NCI-H187 treated with DMSO at 0.1 percent for 48 hours (cell line): ENCODE results near the gene ENKUR.
"Not testable (repeated sequence)": the region's sequence is repeated elsewhere in the genome, so short reads cannot be mapped to it uniquely, and the experiment has no call there.

ENCODE experiments used
- DNase-seq: peaks from one replicate; lab custom pipeline; 2025; lab: John Stamatoyannopoulos, UW

ENKUR gene

DNA sequence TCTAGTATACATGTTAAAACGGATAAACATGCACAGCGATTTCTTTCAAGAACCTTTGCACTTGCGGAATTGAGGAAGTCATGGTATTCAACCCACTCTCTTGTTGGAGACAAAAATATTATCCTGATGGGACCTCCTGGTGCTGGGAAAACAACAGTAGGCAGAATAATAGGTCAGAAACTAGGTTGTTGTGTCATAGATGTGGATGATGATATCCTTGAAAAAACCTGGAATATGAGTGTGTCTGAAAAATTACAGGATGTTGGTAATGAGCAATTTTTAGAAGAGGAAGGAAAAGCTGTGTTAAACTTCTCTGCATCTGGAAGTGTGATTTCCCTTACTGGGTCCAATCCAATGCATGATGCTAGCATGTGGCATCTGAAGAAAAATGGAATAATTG lies 7.3 kb upstream of the ENKUR start:
- no peak for DNase-seq

DNA sequence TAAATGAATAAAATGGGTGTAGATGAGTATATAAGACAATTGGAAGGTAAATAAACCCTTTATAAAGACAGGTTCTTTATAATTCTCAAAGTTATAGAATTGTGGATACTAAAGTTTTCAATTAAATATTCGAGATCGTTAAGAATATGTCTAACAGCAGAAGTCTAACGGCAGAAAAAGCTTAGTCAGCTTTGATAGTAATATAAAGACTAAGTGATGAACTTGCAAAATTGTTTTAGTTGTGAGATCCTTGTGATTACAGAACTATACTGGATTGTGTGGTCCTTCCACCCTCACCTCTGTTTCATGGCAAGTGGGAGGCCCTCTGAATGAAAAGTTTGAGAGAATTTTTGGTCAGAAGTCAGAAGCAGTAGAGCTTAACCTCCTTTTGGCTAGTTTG lies 2.7 kb upstream of the ENKUR start:
- DNase-seq = no peak

DNA sequence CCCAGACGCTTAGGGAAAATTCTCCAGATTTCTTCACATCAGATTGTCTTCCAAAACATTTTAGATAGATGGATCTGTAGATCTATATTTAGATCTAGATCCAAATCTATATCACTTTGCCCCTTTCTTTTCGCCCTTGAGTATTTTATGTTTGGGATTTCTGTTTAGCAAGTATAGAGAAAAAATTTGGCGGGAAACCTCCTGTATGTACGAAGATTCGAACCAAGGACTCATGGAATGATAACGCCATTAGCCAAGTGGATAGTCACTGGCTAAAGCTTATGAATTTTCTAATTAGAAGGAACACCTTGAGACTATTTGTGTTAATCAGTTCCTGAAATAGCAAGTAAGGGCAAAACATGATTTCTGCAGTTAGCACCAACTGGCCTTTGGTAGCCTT lies 1.7 kb upstream of the ENKUR start:
- no peak for DNase-seq

DNA sequence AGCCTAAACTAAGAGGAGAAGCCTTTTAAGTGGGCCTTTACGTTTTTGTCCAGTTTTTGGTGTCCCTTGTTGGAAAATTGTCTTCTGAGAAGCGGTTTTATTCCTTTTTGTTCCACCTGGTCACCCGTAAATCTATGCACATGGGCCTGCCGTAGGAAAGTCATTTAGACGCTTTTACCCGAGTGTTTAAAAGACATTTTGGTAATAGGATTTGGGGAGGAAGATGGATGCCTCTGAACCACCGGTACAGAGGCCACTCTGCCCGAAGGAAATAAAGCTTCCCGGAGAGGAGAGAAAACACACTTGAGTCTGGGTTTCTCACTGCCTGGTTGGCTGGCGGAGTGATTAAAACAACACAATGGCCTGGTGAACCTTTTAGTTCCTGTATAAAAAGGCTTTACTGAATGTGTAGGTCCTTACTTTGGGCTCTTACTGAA lies 1.2 kb upstream of the ENKUR start:
- DNase-seq = peak; percentile 5

DNA sequence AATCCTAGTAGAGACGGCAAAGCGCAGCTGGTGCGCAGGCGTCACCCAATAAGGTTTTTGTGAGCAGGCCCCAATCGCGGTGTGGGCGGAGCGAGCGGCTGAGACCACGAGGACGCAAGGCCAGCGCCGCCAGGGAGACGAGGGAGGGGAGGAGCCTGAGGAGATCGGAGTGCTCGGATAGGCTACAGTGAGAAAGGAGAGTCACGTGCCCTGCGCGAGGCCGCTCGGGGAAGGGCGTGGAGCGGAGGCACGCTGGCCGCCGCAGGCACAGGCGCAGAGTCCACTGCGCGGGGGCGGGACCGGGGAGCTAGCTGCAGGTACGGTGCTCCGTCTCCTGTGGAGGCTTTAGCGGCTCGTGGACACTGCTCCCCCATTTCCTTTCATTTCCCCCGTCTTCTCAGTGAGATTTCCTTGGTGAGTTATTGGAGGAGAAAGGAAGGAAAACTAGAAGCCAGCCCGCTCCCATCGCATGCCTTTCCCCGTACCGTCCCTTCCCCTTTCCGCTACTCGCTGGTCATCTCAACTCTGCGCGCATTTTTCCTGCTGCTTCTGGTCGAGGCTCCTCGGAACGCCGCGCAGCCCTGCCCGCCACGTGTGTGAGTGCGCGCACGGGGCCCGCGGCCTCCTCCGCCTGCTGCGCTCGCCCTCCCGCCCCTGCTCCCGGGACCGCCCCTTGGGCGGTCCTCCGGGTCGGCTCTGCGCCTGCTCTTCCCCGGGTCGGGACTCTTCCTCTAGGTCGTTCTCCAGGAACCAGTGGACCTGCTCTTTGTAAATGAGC lies 607 bp upstream of the ENKUR start, which contains the start of gene THNSL1:
THNSL1 (plus strand) TSS at position 237 of the 778 bp plus-strand sequence. CDS start 6,612 bp downstream, outside the sequence.
- DNase-seq = peak; percentile 82

DNA sequence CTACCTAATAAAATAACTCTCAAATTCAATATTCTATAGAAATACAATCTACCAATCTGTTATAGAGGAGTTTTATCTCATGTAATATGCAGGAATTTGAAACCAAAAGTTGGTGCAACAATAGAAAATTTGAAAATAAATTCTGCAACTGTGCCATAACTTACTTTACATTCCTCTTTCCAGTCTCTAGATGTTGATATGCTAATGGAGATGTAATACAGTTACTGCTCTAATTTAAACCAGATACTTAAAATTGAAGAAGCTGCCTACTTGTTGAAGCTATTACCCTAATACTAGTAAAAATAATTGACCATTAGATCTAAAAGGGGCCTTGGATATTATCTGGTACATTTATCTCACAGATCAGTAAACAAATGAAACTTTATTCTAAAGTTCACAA lies 1.4 kb downstream of the ENKUR start:
- DNase-seq = no peak

DNA sequence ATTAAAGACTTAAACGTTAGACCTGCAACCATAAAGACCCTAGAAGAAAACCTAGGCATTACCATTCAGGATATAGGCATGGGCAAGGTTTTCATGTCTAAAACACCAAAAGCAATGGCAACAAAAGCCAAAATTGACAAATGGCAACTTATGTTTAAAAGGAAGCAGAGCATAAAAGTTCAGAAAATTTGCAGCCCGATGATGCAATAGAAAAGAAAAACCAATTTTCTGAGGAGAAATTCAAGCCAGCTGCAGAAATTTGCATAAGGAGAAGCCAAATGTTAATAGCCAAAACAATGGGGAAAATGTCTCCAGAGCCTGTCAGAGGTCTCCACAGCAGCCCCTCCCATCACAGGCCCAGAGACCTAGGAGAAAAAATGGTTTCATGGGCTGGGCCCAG lies 4.4 kb downstream of the ENKUR start:
- not testable (repeated sequence) for DNase-seq

DNA sequence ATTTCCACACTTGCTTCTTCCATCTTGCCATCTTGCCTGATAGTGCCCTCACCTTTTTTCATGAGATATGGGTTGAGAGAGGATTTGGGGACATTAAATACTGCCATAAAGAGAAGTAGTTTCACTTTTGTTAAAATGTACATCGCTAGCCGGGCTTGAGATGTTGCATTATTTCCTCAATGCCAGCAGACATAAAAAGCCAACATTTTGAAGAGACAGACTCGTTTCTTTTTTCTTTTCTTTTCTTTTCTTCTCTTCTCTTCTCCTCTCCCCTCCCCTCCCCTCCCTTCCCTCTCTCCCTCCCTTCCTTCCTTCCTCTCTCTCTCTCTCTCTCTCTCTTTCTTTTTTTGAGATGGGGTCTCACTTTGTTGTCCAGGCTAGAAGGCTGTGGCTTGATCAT lies 17.9 kb downstream of the ENKUR start:
- DNase-seq = no peak

DNA sequence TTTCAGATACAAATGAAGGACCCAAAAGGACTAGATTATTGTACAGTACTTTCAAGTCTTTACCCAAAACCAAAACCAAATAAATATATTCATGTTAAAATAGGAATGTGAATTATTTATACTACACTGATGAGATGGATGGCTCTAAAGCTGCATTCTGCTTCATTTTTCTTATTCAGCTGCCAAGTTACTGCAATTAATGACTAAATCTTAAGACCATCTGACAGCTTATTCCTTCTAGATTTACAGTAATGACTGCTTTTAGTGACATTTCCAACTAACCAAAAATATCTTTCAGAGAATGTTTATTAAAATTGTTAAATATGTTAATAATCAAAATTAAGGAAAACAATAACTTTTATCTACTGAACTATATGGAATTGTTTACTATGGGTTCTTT lies 20.9 kb downstream of the ENKUR start:
- DNase-seq = no peak

DNA sequence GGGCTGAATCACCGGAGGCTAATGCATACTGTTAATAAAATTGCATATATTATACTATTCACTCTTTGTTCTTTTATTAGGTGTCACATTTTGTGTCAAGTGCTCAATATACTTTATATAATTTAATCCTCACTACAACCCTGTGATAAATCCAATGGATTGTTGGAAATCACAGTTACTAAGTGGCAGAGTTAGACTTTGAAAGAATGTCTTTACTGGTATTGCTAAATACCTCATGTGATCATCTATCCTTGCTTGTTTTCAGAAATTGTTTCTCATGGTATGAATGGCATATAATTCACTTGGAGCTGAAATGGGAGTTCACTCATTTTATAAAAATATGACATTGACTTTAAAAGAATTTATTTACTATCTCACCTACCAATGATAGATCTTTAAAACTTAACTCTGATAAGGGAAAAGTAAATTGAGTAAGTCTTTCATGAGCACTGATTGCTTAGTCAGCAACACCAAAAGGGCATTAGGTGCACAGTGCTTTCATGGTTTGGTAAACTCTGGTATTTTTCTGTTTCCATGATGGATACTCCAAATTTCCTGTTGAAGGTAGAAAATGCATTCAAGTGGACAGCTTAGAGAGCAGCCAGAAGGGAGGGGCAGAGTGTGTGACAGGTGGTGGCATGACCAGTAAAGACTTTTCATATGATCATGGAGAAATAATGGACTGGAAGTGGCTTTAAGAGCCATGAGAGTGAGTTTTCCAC lies 22.6 kb downstream of the ENKUR start:
- peak; percentile 17 for DNase-seq

DNA sequence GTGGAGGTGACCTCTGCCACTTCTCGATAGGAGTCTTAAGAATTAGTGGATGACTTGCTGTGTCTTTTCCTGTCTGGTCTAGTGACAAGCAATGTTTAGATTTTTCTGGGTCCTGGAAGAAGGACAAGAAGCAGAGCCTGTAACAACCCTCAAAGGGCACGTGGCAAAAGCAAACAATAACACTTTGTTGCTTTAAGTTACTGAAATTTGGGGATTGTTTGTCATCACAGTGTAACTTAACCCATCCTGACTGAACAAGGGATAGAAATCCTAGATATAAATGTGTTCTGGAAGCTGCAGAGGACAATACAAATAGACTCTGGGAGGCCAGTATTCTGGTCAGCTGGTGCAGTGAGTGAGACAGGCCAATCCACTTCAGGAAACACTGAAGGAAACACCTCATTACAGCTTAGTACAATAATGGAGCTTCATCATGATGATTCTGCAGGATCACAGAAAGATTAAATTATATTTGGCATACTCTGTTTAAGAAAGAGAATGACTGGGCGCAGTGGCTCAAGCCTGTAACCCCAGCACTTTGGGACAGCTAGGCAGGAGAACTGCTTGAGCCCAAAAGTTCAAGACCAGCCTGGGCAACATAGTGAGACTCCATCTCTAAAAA lies 23.3 kb downstream of the ENKUR start:
- no peak for DNase-seq

DNA sequence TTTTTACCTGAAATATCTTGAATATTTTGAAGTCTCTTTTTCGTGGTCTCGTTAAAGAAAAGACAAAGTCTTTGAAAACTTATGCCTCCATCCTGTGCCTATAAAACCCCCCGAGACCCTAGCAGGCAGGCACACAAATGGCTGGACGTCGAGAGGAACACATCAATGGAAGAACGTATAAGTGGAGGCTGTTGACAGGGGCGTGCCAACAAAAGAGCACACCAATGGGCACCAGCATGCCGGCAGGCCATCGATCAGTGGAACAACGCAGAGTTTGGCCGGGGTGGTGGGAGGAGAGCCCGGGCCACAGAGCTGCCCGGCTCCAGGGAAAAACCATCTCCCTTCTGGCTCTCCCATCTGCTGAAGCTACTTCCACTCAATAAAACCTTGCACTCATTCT lies 24.7 kb downstream of the ENKUR start:
- DNase-seq = no peak

DNA sequence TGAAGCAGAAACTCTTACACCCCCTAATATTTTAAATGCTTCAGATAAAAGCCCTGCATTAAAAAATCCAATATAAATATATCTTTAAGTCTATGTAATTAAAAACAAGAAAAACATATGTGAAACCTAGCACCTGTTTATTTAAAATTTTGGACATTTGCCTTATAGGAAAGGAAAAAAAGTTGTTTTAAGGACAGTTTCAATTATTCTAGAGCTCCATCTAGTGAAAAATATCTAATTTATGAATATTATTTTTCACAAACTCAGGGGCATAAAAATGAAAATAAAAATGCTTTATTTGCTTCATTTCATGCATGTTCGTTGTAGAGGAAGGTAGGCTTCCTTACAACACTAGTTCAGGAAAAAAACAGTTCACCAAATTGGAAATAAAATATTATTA lies 26.1 kb downstream of the ENKUR start:
- no peak for DNase-seq

DNA sequence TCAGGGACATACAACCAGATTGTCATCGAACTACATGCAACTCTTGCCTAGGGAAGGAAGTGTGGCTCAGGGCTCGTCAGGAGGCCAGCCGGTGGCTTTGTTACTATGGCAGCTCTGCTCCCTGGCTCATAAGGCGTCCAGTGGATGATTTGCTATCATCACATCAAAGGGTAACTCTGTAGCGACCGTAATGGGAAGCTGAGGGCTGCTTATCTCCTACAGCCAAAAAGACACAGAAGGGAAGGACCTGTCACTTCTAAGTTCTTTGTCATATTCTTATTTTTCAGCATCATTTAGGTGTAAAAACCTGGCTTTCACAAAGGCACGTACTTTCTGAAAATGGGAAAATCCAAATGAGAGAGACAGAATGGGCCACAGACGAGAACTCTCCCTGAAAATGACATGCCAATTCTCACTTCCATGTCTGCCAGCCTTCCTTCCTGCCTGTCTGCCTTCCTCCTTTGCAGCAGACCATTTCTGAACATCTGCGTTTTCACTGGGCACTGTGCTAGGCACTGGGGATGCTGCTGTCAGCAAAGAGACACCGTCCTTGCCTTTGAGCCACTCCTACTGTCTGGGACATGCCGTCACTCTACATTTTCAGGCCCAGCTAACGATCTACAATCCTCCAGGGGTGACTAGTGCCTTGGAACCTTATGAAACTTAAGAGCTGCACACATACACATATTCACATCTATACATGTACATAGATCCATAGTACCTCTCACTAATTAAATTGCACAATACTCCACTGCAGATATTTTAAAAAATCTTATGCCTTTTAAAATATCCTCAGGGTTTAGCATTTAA lies 26.9 kb downstream of the ENKUR start:
- no peak for DNase-seq

DNA sequence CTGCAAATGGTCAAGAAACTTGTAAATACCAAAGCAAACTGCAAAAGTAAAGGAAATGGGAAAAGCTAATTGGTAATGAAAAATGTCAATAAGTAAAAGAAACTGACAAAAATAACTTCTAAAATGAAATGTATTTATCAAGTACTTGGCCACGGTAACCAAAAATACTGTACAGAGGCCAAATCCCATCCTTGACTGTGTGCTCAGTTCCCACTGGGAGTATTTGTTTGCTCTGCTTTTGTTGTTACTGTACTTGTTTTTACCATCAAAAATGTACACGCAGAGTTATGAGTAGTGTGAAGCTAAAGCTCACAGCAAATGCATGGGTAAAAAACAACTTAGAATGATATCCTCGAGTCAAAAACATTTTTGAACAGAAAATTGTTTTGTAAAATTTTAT lies 31.1 kb downstream of the ENKUR start:
- DNase-seq = no peak

DNA sequence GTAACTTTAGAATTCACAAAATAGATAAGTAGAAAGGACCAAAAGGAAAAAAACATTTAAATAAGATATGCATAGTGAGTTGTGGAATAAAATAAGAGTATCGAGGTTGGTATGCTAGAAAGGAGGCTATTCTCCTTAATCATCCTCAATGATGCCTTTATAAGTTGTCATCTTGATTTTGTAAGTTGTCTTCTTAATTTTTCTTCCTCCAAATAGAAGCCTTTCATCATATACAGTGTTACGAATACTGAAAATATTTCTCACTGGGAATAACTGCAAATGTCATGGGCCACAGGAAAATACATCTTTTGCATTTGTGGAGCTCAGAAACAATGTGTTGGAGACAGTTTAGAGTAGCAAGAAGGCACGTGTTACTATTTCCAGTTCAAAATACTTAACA lies 32.0 kb downstream of the ENKUR start:
- DNase-seq = no peak

DNA sequence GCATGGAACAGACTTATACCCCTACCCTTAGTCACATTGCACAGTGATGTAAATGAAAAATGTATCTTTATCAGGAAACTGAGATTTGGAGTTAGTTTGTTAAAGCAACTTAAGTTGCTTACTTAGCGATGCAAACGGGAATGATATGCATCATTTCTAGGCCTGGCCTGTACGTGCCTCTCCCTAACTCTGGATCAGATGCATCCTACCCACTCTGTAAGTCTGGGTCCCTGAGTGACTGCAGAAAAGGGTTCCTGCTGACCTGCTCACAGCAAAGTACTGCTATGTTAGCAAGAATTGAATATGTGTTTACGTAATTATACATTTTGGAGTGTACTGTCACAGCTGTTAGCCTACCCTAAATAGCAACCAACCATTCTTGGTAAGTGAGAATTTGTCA lies 32.8 kb downstream of the ENKUR start:
- no peak for DNase-seq

DNA sequence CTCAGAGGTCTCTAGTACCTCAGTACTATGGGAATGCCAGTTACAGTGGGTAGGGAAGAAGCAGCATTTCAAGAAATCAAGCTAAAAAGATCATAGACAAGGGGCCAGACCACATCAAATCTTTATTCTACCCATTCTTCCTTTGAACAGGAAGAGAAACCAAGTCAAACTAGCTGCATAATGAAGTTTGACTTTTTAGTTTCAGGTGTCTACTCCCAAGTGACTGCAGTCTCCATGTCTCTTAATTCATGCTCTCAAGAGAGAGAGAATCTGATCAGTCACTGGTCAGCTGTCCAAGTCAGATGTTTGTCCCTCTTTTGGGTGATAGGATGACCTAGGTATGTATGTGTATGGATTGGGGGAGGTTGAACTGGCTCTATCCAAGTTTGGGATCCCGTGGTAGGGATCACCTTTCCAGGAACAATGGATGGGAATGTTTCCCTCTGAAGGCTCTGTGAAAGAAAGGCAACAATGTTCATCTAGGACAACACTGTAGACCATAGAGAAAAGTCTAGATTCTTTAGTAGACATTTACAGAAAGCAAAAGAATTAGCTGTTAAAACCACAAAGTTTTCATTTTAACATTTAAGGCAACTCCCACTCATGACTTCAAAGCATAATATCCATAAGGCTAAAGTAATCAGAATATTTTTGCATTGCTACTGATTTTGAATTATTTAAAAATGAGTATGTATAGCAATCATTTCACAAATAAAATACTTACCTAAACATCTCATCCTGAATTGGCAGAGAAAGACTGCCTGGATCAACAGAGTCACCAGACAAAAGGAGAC lies 33.4 kb downstream of the ENKUR start:
- no peak for DNase-seq

DNA sequence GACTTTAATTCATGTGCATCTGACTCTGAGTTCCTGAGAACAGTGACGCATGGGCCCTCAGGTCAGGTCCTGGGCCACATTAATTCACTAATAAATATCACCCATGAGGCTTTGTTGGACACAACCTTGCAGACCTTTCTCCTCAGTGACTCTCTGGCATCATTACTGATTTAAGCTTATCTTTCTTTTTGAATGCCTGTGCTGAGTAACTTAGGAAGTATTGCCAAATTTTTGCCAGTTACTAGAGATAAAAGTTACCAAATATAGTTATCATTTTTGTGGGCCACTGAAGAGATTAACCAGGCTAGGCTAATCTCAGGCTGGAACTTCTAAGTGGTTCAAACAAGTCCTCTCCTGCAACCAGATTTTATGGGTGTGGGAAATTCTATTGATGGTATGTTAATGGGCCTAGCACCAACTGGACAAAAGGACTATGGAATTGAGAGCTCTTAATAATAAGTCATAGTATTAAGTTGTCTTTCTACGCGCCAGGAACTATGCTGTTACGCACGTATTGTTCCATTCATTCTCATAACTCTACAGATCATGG lies 34.7 kb downstream of the ENKUR start:
- DNase-seq = no peak

DNA sequence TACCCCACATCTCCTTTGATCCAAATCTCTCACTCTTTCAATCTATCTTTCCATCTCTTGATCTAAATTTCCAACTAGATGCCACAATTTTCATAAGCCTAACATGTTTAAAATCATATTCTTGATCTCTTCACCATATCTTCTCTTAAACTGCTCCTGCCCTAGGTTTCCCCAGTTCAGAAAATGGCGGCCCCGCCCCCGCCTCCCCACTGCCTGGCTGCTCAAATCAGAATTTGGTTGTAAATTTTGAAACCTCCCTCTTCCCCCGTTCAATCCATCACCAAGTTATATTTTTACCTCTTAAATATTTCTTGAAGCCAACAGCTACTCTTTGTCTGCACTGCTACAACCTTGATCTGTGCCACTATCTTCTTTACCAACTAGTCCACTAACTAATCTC lies 36.3 kb downstream of the ENKUR start:
- DNase-seq = no peak

DNA sequence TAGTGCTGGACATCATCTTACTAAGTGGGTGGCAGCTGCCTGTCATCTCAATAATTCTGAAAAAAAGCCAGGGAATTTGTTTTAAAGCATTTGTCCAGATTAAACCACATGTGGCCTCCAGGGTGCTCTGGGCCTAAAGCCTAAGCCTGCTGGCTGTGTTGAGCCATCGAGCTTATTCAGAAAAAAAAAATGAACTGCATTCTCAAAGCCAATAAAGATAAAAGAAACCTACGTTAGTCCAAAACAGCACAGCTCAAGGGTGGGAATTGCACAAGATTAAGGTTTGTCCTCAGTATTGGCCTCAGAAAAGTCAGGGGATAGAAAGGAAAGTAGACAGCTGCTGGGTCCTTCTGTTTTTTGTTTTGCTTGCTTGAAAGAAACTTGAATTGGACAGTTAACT lies 41.0 kb downstream of the ENKUR start:
- DNase-seq = no peak
